Glutamatergic neuron (in vitro differentiated cells): ENCODE results near the gene DUSP16. TPM values are rescaled to one million over a fixed set of nuclear protein-coding genes. Genes with fewer than 3 reads are reported as not detected.

Experiments used
- DNase-seq: peaks from one replicate; pipeline ENCODE4 v3.0.0; 2022
- H3K27ac Mint-ChIP-seq: one replicate; pipeline ENCODE4 v1.8.0; 2020; ENCODE audit warnings: mild to moderate bottlenecking, mixed read lengths, inconsistent platforms; ENCODE audit not compliant: unreplicated experiment
- H3K27me3 Mint-ChIP-seq: one replicate; pipeline ENCODE4 v1.8.0; 2020; ENCODE audit warnings: mild to moderate bottlenecking, moderate library complexity, mixed read lengths, inconsistent platforms; ENCODE audit not compliant: unreplicated experiment
- H3K36me3 Mint-ChIP-seq: one replicate; pipeline ENCODE4 v1.8.0; 2020; ENCODE audit warnings: mild to moderate bottlenecking, mixed read lengths, inconsistent platforms; ENCODE audit not compliant: unreplicated experiment
- H3K4me1 Mint-ChIP-seq: one replicate; pipeline ENCODE4 v1.8.0; 2020; ENCODE audit warnings: mild to moderate bottlenecking, low read depth, mixed read lengths, inconsistent platforms; ENCODE audit not compliant: unreplicated experiment
- H3K4me3 Mint-ChIP-seq: one replicate; pipeline ENCODE4 v1.8.0; 2020; ENCODE audit warnings: mild to moderate bottlenecking, mixed read lengths, inconsistent platforms; ENCODE audit not compliant: unreplicated experiment
- H3K9me3 Mint-ChIP-seq: one replicate; pipeline ENCODE4 v1.8.0; 2020; ENCODE audit warnings: mild to moderate bottlenecking, moderate library complexity, mixed read lengths, inconsistent platforms; ENCODE audit not compliant: unreplicated experiment
- total RNA-seq: library from RNA; stranded (reverse); fragmentation: NEBNext Ultra II Directional; extraction: Animal tissue kit (Norgen Biotek cat#: 25700); gene quantifications from one replicate; pipeline ENCODE4 v1.2.1, GENCODE V29; 2021; ENCODE audit not compliant: unreplicated experiment
- TF ChIP-seq, protein P1 (sequence below): fragments of 200-600 bp; sonication (generic); IDR thresholded peaks from one replicate; pipeline ENCODE4 v1.5.0; 2021; ENCODE audit not compliant: partially characterized antibody, unreplicated experiment

DUSP16 gene
- total RNA-seq, 1 donor from 2014 or later, result 39.0 TPM

DNA sequence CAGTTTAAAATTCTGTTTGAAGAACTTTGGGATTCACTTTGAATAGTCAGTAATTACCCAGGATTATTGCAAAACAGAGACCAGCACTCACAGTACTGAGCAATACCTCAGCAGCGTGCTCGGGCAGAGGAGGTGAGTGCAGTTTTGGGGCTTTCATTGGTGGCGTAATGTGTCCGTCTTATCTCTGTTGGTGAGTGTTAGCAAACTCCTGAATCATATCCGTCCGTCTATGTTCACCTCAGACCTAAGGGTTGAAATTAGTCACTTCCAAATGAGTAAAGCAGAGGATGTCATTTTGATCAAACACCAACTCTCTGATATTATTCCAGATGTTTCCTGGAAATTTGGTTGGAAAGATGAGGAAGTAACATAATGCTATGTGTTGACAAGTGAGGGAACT, 123.0 kb downstream of the DUSP16 start:
- Mint-ChIP-seq H3K4me3 (no peak overlapping the region), H3K9me3 (no peaks in the 10 kb centered on the region), H3K36me3 (peaks cover 6% of the 10 kb centered on the region), H3K27me3 (no peaks in the 10 kb centered on the region), H3K4me1 (peaks cover 3% of the 10 kb centered on the region), H3K27ac (no peak overlapping the region)
- DNase-seq, result no peak
- TF ChIP-seq, protein P1, sequence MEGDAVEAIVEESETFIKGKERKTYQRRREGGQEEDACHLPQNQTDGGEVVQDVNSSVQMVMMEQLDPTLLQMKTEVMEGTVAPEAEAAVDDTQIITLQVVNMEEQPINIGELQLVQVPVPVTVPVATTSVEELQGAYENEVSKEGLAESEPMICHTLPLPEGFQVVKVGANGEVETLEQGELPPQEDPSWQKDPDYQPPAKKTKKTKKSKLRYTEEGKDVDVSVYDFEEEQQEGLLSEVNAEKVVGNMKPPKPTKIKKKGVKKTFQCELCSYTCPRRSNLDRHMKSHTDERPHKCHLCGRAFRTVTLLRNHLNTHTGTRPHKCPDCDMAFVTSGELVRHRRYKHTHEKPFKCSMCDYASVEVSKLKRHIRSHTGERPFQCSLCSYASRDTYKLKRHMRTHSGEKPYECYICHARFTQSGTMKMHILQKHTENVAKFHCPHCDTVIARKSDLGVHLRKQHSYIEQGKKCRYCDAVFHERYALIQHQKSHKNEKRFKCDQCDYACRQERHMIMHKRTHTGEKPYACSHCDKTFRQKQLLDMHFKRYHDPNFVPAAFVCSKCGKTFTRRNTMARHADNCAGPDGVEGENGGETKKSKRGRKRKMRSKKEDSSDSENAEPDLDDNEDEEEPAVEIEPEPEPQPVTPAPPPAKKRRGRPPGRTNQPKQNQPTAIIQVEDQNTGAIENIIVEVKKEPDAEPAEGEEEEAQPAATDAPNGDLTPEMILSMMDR, result no peak

DNA sequence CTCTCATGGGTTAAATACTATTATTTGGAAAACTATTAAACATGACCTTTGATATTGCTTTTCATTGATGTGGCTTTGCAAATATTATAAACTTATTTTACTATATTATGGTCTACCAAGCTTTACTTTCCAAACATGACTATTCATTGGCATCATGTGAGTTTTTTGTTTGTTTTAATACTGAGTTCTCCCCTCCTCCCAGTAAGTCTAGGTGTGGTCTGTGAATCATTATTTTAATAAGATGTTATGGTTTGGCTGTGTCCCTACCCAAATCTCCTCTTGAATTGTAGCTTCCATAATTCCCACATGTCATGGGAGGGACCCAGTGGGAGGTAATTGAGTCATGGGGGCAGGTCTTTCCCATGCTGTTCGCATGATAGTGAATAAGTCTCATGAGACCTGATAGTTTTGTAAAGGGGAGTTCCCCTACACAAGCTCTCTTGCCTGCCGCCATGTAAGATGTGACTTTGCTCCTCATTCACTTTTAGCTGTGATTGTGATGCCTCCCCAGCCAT, 125.8 kb downstream of the DUSP16 start:
- Mint-ChIP-seq H3K4me1 (peaks cover 5% of the 10 kb centered on the region), H3K27ac (no peak overlapping the region), H3K27me3 (no peaks in the 10 kb centered on the region), H3K4me3 (no peak overlapping the region), H3K36me3 (peaks cover 6% of the 10 kb centered on the region), H3K9me3 (peaks cover 2% of the 10 kb centered on the region)
- TF ChIP-seq, protein P1, result no peak
- DNase-seq, result no peak

DNA sequence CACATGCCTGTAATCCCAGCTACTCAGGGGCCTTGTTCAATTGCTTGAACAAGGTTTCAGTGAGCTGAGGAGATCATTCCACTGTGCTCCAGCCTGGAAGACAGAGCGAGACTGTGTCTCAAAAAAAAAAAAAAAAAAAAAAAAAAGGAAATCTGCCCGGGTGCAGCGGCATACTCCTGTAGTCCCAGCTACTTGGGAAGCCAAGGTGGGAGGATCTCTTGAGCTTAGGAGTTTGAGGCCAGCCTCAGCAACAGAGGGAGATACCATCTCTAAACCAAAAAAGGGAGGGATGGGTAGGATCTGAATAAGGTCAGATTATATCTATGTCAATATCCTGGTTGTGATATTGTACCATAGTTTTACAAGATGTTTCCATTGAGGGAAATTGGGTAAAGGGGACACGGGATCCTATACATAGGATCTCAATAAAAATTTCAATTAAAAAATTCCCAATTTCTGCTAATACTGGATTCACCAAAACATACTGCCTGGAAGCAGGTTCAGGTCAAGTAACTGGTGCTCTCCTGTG, 129.4 kb downstream of the DUSP16 start:
- peaks cover 2% of the 10 kb centered on the region for H3K4me1 Mint-ChIP-seq
- no peak for DNase-seq
- H3K27ac Mint-ChIP-seq, result no peak overlapping the region

DNA sequence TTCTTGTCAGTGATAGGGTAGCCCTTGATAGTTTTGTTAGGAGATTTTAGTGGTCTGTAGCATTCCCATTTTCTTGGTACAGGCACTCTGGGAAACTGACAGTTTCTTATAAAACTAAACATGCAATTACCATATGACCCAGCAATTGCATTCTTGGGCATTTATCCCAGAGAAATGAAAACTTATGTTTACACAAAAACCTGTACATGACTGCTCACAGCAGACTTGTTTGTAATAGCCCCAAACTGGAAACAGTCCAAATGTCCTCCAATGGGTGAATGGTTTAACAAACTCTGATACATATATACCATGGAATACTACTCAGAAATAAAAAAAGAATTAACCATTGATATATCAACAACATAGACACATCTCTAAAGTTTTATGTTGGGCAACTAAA, 130.3 kb downstream of the DUSP16 start:
- H3K27ac Mint-ChIP-seq, result no peak overlapping the region
- H3K36me3 Mint-ChIP-seq, result peaks cover 5% of the 10 kb centered on the region
- TF ChIP-seq, protein P1, result no peak
- H3K27me3 Mint-ChIP-seq, result peaks cover 1% of the 10 kb centered on the region
- peaks cover 2% of the 10 kb centered on the region for H3K9me3 Mint-ChIP-seq
- no peak for DNase-seq
- peaks cover 2% of the 10 kb centered on the region for H3K4me1 Mint-ChIP-seq
- H3K4me3 Mint-ChIP-seq, result no peak overlapping the region

More for the DNA sequence above, 129.4 kb downstream of the DUSP16 start:
- Mint-ChIP-seq H3K36me3 (peaks cover 6% of the 10 kb centered on the region), H3K4me3 (no peak overlapping the region), H3K9me3 (peaks cover 2% of the 10 kb centered on the region), H3K27me3 (peaks cover 1% of the 10 kb centered on the region)
- TF ChIP-seq, protein P1, result no peak

DNA sequence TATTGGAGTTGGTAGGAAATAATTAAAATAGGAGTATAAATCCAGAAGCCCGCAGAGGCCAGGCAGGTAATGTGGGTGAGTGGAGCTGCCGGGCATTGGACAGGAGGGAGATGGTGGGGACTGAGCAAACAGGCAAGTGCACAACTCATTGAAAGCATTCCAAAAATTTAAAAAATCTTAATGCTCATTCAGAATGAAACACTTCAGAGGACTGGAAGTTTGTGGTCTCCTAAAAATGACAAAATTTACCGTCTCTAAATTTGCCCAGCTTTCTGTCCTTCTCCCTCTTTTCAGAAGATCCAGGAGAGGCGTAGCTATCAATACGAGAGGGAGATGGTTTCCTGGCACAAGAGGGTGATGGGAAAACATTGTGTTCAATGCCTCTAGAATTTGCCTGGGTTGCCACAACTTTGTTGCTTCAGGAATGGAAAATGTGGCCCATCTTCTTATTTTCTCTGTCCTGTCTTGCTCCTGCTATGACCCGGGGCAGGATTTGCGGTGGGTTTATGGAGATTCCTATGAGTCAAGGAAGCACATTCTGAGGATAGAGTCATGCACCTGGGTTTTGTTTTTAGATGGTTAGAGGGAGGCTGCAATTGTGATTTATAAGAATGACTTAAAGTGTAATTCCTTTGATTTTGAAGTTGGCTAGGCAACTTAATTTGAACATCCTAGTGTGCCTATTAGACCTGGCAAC, 133.6 kb downstream of the DUSP16 start:
- no peak for DNase-seq

More for the DNA sequence above, 133.6 kb downstream of the DUSP16 start:
- Mint-ChIP-seq H3K4me3 (no peak overlapping the region), H3K27ac (no peak overlapping the region), H3K4me1 (peaks cover 2% of the 10 kb centered on the region), H3K36me3 (peaks cover 4% of the 10 kb centered on the region), H3K9me3 (peaks cover 4% of the 10 kb centered on the region), H3K27me3 (peaks cover 1% of the 10 kb centered on the region)
- TF ChIP-seq, protein P1, result no peak
